ENCODE results near the gene CASP2.

Gene CASP2

GRCh38 chr7:143244321-143244720 lies 43.8 kb upstream of the CASP2 start:
- no peak for TF ChIP-seq CTCF (IDR thresholded peaks at IDR 0.05; ENCODE audit: low read depth, low read length)
- DNase-seq (ENCODE audit: extremely low read depth, low read depth) = no peak

- no peak for TF ChIP-seq CTCF (IDR thresholded peaks at IDR 0.05; ENCODE audit: low read depth, low read length)
- no peak for DNase-seq (ENCODE audit: extremely low read depth, low read depth)
Measured at GRCh38 chr7:143245123-143245522, 43.0 kb upstream of the CASP2 start.

GRCh38 chr7:143247372-143247771 lies 40.8 kb upstream of the CASP2 start:
- TF ChIP-seq CTCF (IDR thresholded peaks at IDR 0.05; ENCODE audit: low read depth, low read length) = no peak
- no peak for DNase-seq (ENCODE audit: extremely low read depth, low read depth)

- no peak for DNase-seq (ENCODE audit: extremely low read depth, low read depth)
- no peak for TF ChIP-seq CTCF (IDR thresholded peaks at IDR 0.05; ENCODE audit: low read depth, low read length)
Measured at GRCh38 chr7:143248761-143249354, 39.3 kb upstream of the CASP2 start.

GRCh38 chr7:143250199-143250598 lies 38.0 kb upstream of the CASP2 start:
- DNase-seq (ENCODE audit: extremely low read depth, low read depth) = no peak
- TF ChIP-seq CTCF (IDR thresholded peaks at IDR 0.05; ENCODE audit: low read depth, low read length) = no peak

GRCh38 chr7:143250822-143251221 lies 37.3 kb upstream of the CASP2 start:
- DNase-seq (ENCODE audit: extremely low read depth, low read depth) = no peak
- no peak for TF ChIP-seq CTCF (IDR thresholded peaks at IDR 0.05; ENCODE audit: low read depth, low read length)

GRCh38 chr7:143252006-143252405 lies 36.1 kb upstream of the CASP2 start:
- TF ChIP-seq CTCF (IDR thresholded peaks at IDR 0.05; ENCODE audit: low read depth, low read length) = no peak
- DNase-seq (ENCODE audit: extremely low read depth, low read depth) = no peak
